ENCODE measurements around the gene SLC6A11.

The SLC6A11 gene

DNA sequence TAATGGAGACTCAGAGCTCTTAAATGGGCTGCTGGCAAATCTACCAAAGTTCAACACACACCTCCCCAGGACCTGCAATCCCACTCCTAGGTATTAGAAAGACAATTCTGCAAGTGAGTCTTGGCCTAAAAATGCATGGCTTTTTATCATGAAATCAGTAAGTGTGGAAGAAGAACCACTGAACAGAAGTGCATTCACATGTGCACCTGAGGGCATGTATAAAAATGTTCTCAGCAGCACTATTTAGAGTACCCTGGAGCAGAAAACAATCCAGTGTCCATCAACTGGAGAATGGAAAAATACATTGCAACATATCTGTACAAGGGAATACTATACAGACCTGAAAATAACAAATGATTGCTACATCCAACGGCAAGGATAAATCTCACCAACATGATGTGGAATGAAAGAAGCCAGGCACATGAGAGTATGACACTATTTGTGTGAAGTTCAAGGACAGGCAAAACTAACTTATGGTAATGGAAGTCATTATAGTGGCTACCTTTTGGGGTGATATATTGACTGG lies 168.4 kb downstream of the SLC6A11 start:
- DNase-seq, result no peak

DNA sequence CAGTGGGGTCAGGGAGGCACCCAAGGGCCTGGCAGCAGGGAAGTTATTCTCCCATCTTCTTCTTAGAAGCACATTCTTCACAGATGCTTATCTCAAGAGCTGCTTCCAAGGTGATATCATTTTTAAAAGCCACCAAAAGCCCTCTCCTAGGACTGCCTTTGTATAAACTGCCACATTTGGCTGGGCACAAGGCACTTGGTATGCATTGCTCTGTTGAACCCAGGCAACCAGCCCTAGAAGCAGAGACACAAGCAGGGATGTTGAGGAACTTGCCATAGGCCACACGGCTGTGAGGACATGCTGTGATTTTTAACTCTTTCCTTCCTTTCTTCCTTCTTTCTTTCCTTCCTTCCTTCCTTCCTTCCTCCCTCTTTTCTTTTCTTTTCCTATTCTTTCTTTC lies 169.2 kb downstream of the SLC6A11 start:
- DNase-seq, result no peak

DNA sequence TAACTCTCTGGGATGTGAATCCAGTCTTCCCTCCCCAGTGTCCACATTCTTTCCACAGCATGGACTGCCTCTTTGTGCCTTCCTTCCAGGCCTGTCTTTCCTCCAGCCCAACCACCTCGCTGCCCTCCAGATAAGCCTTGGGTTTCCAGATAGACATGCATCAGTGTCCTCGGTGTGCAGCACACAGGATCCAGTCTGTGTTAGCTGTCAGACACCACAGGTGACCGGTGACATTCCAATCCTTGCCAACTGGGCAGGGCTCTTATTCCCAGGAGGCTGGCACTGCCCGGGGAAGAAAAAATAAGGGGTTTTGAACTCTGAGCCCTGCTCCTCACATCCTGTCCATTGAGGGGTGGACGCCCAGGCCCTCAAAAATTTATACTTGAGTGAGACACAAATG lies 170.6 kb downstream of the SLC6A11 start:
- DNase-seq, result no peak

DNA sequence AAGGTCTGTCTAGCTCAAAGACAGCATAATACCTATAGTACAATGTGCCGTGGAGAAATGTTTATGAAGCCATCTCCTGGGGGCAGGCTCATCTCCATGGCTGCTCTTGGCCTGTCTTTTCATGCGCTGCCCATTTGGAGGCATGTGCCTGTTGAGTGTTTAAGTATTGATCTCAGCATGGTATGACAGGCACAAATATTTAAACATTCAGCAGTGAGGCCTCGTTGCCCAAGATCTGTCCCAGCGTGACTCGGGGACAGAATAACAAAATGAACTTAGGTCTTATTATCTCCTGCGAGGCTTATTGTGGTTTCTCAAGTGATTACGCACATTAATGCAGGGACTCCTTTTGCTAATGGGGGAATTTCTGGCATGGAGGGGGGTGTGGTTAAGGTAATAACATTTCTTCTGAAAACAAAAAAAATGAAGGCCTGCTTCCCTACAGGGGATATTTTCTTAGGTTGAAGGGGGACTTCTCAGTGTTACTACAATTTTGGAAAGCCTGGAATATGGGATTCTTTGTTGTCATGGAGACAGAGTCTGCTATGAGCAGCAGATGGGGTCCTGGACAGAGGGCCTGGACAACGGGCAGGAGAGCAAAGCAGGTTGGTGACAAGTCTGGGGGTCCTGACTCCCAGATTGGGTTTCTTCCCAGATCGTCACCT lies 172.1 kb downstream of the SLC6A11 start:
- no peak for DNase-seq

DNA sequence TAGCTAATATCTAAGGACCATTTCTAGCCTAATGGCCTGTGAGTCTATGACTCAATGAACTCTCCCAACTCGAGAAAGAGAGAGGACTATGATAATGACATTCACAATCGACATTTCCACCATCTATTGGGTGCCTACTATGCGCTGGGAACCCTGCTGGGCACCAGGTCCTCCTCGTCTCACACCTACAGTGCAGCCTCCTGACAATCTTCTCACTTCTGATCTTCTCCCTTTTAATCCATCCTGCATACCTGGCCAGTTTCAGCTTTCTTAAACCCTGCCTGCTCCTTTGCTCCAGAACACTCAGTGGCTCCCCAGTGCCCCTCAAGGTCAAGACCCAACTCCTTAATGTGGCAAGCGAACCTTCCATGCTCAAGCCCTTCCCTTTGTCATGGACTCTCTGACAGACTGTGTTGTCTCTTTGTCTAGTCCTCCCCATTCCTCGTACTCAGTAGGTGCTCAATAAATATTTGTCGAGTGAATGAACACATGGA lies 173.0 kb downstream of the SLC6A11 start:
- no peak for DNase-seq
